ENCODE data around the gene CHSY3.

CHSY3 gene

GRCh38 chr5:129904102-129904666 lies at the start of gene CHSY3:
CHSY3 (plus strand) TSS chr5:129904465.
- DNase-seq, result peak; percentile 23 to 24

- no peak for DNase-seq
Measured at GRCh38 chr5:129856325-129856724, 47.9 kb upstream of the CHSY3 start.

- no peak for DNase-seq
Measured at GRCh38 chr5:129857116-129857515, 47.1 kb upstream of the CHSY3 start.

GRCh38 chr5:129858131-129858675 lies 46.1 kb upstream of the CHSY3 start:
- no peak for DNase-seq

GRCh38 chr5:129884322-129884721 lies 19.9 kb upstream of the CHSY3 start:
- DNase-seq, result no peak

- no peak for DNase-seq
Measured at GRCh38 chr5:129899454-129899853, 4.8 kb upstream of the CHSY3 start.

GRCh38 chr5:129902816-129903215 lies 1.4 kb upstream of the CHSY3 start:
- no peak for DNase-seq

GRCh38 chr5:129903466-129904101 lies 681 bp upstream of the CHSY3 start:
- no peak for DNase-seq

- DNase-seq, result no peak
Measured at GRCh38 chr5:129904667-129905472, 605 bp downstream of the CHSY3 start.

GRCh38 chr5:129905473-129906176 lies 1.4 kb downstream of the CHSY3 start:
- no peak for DNase-seq

GRCh38 chr5:129906177-129906887 lies 2.1 kb downstream of the CHSY3 start:
- DNase-seq, result no peak

GRCh38 chr5:129909225-129909624 lies 5.0 kb downstream of the CHSY3 start:
- DNase-seq, result no peak

GRCh38 chr5:129912601-129913255 lies 8.5 kb downstream of the CHSY3 start:
- DNase-seq, result no peak

- DNase-seq, result no peak
Measured at GRCh38 chr5:129915415-129915814, 11.2 kb downstream of the CHSY3 start.

- no peak for DNase-seq
Measured at GRCh38 chr5:129917224-129917623, 13.0 kb downstream of the CHSY3 start.

GRCh38 chr5:129921204-129921603 lies 16.9 kb downstream of the CHSY3 start:
- DNase-seq, result no peak

GRCh38 chr5:129930221-129930620 lies 26.0 kb downstream of the CHSY3 start:
- no peak for DNase-seq

- no peak for DNase-seq
Measured at GRCh38 chr5:129935626-129936025, 31.4 kb downstream of the CHSY3 start.

GRCh38 chr5:129938077-129938476 lies 33.8 kb downstream of the CHSY3 start:
- DNase-seq, result no peak

GRCh38 chr5:129943936-129944335 lies 39.7 kb downstream of the CHSY3 start:
- DNase-seq, result no peak

- no peak for DNase-seq
Measured at GRCh38 chr5:129945028-129945427, 40.8 kb downstream of the CHSY3 start.

- no peak for DNase-seq
Measured at GRCh38 chr5:129945774-129946270, 41.6 kb downstream of the CHSY3 start.
